Measurements from ENCODE around the gene VSTM5.

Gene VSTM5

GRCh38 chr11:93842461-93842860, 8.0 kb downstream of the VSTM5 start:
- DNase-seq (ENCODE audit: low read depth in 2 of 2) = no peak

- no peak for DNase-seq (ENCODE audit: low read depth in 2 of 2)
Observed at GRCh38 chr11:93842034-93842433, 8.4 kb downstream of the VSTM5 start.

GRCh38 chr11:93841446-93841845, 9.0 kb downstream of the VSTM5 start:
- DNase-seq (ENCODE audit: low read depth in 2 of 2) = no peak

- DNase-seq (ENCODE audit: low read depth in 2 of 2) = no peak
Observed at GRCh38 chr11:93840981-93841380, 9.4 kb downstream of the VSTM5 start.

- DNase-seq (ENCODE audit: low read depth in 2 of 2) = no peak
Observed at GRCh38 chr11:93840180-93840579, 10.2 kb downstream of the VSTM5 start.

GRCh38 chr11:93838967-93839366, 11.5 kb downstream of the VSTM5 start:
- DNase-seq (ENCODE audit: low read depth in 2 of 2) = no peak

GRCh38 chr11:93832780-93833179, 17.6 kb downstream of the VSTM5 start:
- no peak for DNase-seq (ENCODE audit: low read depth in 2 of 2)

GRCh38 chr11:93831343-93832127, 18.9 kb downstream of the VSTM5 start:
- DNase-seq (ENCODE audit: low read depth in 2 of 2) = no peak

- no peak for DNase-seq (ENCODE audit: low read depth in 2 of 2)
Observed at GRCh38 chr11:93829598-93829997, 20.8 kb downstream of the VSTM5 start.

GRCh38 chr11:93827363-93827762, 23.1 kb downstream of the VSTM5 start:
- no peak for DNase-seq (ENCODE audit: low read depth in 2 of 2)

- no peak for DNase-seq (ENCODE audit: low read depth in 2 of 2)
Observed at GRCh38 chr11:93823210-93823609, 27.2 kb downstream of the VSTM5 start.

- DNase-seq (ENCODE audit: low read depth in 2 of 2) = no peak
Observed at GRCh38 chr11:93822359-93822758, 28.1 kb downstream of the VSTM5 start.

- DNase-seq (ENCODE audit: low read depth in 2 of 2) = no peak
Observed at GRCh38 chr11:93821617-93822016, 28.8 kb downstream of the VSTM5 start.

- DNase-seq (ENCODE audit: low read depth in 2 of 2) = no peak
Observed at GRCh38 chr11:93820847-93821246, 29.6 kb downstream of the VSTM5 start.

- no peak for DNase-seq (ENCODE audit: low read depth in 2 of 2)
Observed at GRCh38 chr11:93819966-93820695, 30.3 kb downstream of the VSTM5 start.

GRCh38 chr11:93817426-93818348, 32.7 kb downstream of the VSTM5 start:
- no peak for DNase-seq (ENCODE audit: low read depth in 2 of 2)

GRCh38 chr11:93814966-93815633, 35.3 kb downstream of the VSTM5 start:
- no peak for DNase-seq (ENCODE audit: low read depth in 2 of 2)

- DNase-seq (ENCODE audit: low read depth in 2 of 2) = no peak
Observed at GRCh38 chr11:93813974-93814373, 36.4 kb downstream of the VSTM5 start.

GRCh38 chr11:93807980-93808379, 42.4 kb downstream of the VSTM5 start:
- no peak for DNase-seq (ENCODE audit: low read depth in 2 of 2)

GRCh38 chr11:93804879-93805278, 45.5 kb downstream of the VSTM5 start:
- DNase-seq (ENCODE audit: low read depth in 2 of 2) = no peak

GRCh38 chr11:93801366-93801765, 49.1 kb downstream of the VSTM5 start:
- no peak for DNase-seq (ENCODE audit: low read depth in 2 of 2)

All from stimulated activated CD8-positive, alpha-beta memory T cell treated with anti-CD3 and anti-CD28 coated beads, Interleukin-2, amount 100 ng/mL, for 48 hours (primary cell).